Omental fat pad (tissue), 4 donors: ENCODE measurements around the gene CCDC24. TPM values are rescaled to one million over a fixed set of nuclear protein-coding genes. Genes with fewer than 3 reads are reported as not detected.

ENCODE experiments used
- ATAC-seq: fragments of 150-250 bp; one replicate; pipeline ENCODE4 v1.9.1; 2016; ENCODE audit warnings: mild to moderate bottlenecking, moderate library complexity; ENCODE audit not compliant: low FRiP score
- DNase-seq: peaks from one replicate; pipeline ENCODE4 v3.0.0-alpha.2; 2019; ENCODE audit warnings: low spot score
- total RNA-seq, 4 donors: library from RNA; depleted of rRNA; stranded (reverse); fragments of >200 nt; gene quantifications; one replicate each; pipeline ENCODE4 v1.1.0, GENCODE V29; 2016
- TF ChIP-seq, protein P1 (sequence below), 3 donors: fragments of 450-650 bp; IDR thresholded peaks; one replicate each; pipeline ENCODE4 v1.5.1; 2016 to 2017; ENCODE audit warnings: antibody characterized with exemption in 3 of 3, mild to moderate bottlenecking in 3 of 3, moderate library complexity in 2 of 3

The CCDC24 gene
- total RNA-seq: 1 to 10 TPM; 2.3 to 3.6 (median 2.8) TPM

DNA sequence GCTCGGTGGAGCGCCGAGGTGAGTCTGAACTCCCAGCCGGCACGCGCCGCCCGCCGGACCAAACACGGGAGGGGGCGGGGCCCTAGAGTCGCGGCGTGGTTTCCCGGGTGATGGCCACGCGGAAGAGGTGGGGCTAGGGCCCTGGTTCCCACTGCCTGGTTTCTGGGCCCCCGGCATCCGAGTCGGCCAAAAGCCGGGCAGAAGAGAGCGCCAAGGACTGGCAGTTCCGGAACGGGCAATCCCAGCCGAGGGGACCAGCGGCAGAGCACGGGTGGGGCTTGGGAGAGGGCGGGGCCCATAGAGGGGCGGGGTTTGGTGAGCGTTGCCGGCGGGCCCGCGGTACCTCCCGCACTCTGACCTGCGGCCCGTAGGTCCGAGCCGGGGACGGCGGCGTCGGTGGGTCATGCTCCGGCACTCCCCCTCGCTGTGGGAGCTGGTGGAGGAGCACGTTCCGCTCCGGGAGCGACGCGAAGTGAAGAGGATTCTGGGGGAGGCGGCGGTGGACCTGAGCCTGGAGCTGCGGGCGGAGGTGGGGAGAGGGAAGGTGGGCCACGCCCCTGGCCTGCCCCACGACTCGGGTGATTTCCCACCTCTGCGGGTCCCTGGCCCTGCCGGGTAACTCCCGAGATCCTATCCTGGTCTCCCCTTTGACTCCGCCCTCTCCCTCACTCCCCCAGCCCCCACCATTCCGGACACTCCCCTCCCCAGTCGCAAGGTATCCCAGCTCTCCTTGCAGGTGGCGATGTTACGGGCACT is at the start of gene CCDC24:
CCDC24 (plus strand) TSS at position 124 of the 756 bp plus-strand sequence; CDS start at position 404, 280 bp downstream.
- TF ChIP-seq, protein P1, sequence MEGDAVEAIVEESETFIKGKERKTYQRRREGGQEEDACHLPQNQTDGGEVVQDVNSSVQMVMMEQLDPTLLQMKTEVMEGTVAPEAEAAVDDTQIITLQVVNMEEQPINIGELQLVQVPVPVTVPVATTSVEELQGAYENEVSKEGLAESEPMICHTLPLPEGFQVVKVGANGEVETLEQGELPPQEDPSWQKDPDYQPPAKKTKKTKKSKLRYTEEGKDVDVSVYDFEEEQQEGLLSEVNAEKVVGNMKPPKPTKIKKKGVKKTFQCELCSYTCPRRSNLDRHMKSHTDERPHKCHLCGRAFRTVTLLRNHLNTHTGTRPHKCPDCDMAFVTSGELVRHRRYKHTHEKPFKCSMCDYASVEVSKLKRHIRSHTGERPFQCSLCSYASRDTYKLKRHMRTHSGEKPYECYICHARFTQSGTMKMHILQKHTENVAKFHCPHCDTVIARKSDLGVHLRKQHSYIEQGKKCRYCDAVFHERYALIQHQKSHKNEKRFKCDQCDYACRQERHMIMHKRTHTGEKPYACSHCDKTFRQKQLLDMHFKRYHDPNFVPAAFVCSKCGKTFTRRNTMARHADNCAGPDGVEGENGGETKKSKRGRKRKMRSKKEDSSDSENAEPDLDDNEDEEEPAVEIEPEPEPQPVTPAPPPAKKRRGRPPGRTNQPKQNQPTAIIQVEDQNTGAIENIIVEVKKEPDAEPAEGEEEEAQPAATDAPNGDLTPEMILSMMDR (IDR thresholded peaks at IDR 0.05): no peak
- DNase-seq: peak; percentile 76
- ATAC-seq: peak; percentile 83

GRCh38 chr1:43942411-43942810 is 49.0 kb upstream of the CCDC24 start:
- ATAC-seq: no peak
- no peak for DNase-seq
- TF ChIP-seq, protein P1 (IDR thresholded peaks at IDR 0.05): no peak

DNA sequence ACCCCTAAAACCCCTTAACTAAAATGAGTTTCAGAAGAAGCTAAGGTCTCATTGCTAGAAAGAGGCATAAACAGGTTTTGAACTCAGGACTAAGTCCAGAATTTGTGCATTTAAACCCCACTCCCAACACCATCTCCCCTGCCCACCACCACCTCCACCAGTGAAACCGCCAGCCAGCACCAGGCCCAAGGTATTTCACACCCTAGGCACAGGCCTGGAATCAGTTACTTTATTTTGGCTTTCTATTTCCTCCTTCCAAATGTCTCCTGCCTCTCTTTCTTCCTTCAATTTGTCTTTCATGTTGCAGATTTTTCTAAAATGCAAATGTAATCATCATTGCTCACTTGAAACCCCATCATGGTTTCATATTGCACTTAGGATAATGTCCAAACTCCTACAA is 46.5 kb upstream of the CCDC24 start:
- DNase-seq (no peak), ATAC-seq (no peak)
- TF ChIP-seq, protein P1 (IDR thresholded peaks at IDR 0.05): no peak

DNA sequence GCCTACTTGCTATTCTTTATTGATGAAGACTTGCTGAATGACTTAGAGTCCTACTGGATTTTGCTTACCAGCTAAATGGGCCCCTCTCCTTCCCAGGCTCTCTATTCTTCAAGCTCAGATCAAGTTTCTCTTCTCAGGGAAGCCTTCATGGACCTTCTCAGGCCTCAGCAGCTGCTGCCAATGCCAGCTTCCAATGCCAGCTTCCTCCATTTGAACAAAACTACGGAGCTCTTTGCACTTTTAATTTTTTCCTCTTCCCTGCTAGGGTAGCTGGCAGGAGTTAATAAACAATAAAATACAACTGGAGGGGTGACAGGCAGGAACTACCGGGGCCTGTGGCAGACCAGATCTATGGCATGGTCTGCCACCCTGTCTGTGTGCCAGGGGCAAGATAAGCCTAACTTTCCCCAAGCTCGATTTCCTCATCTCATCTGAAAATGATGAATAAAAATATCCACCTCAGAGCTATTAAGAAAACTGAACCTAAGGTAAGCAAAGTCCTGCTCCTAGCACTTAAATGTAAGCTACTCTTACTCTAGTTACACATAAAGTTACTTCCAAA is 45.6 kb upstream of the CCDC24 start:
- no peak for ATAC-seq
- TF ChIP-seq, protein P1 (IDR thresholded peaks at IDR 0.05): no peak
- no peak for DNase-seq

- ATAC-seq: peak; percentile 99
- peak; percentile 77 for DNase-seq
- TF ChIP-seq, protein P1 (IDR thresholded peaks at IDR 0.05): peak in 2 of 3 donors; percentile 36 to 77
These were observed 45.0 kb upstream of the CCDC24 start, which contains the start of gene IPO13 for GRCh38 chr1:43946236-43947060. IPO13 (plus strand) TSS chr1:43946950; CDS start chr1:43947601, 651 bp downstream.

- TF ChIP-seq, protein P1 (IDR thresholded peaks at IDR 0.05): no peak
- peak; percentile 0 for ATAC-seq
- DNase-seq: no peak
These were observed 44.1 kb upstream of the CCDC24 start for GRCh38 chr1:43947061-43947873.
